GM19397 (cell line): ENCODE data around the gene RPS19.
"Not testable (repeated sequence)": the region's sequence is repeated elsewhere in the genome, so short reads cannot be mapped to it uniquely, and the experiment has no call there.

Experiments
- ATAC-seq: cut with Tn5 transposase; IDR thresholded peaks from one replicate; pipeline ENCODE4 v1.9.1; 2021; ENCODE audit warnings: mild to moderate bottlenecking, moderate library complexity; ENCODE audit not compliant: unreplicated experiment

RPS19 gene

DNA sequence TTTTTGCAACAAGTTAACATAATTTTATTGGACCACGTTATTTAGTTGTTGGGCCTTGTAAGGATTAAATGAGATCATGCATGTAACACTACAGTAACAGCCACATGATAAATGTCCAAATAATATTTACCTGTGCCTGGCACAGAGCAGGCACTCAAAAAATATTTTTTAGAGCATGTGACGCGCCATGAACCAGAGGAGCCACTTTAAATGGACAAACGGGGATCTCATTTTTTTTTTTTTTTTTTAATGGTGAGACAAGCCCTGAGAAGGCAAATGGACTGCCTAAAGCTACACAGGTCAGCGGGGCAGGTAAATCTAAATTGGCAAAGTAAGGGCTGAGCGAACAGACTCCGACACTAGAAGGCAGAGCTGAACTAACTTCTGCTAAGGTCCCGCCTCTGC, 840 bp upstream of the RPS19 start:
- ATAC-seq = no peak

DNA sequence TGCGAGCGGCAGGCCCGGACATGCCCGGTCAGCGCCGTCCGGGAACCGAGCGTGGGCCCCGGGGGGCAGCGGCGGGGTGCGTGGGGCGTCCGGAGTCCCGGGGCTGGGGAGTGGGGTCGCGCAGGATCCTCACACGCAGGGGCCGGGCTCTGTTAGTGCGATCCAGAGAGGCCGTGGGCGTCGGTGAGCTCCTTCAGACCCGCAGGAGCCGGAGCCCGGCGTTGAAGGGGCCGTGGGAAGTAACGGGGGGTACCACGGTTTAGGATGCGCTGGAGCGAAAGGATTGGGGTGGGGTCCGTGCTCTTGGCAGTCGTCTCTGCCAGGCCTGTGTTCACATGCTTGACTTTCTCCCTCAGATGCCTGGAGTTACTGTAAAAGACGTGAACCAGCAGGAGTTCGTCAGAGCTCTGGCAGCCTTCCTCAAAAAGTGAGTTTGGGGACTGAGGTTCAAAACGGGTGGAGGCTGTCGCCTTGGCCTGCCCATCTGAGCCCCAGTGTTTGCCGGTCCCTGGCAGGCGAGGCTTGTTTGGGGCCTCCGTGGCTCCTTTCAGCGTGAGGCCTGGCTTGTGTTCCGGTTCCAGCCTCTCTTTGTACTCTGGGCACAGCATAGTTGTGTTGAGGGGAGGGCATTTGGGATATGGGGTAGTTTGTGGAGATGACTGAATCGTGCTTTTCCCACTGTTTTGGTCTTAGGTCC, 512 bp downstream of the RPS19 start:
- ATAC-seq = peak; percentile 1

DNA sequence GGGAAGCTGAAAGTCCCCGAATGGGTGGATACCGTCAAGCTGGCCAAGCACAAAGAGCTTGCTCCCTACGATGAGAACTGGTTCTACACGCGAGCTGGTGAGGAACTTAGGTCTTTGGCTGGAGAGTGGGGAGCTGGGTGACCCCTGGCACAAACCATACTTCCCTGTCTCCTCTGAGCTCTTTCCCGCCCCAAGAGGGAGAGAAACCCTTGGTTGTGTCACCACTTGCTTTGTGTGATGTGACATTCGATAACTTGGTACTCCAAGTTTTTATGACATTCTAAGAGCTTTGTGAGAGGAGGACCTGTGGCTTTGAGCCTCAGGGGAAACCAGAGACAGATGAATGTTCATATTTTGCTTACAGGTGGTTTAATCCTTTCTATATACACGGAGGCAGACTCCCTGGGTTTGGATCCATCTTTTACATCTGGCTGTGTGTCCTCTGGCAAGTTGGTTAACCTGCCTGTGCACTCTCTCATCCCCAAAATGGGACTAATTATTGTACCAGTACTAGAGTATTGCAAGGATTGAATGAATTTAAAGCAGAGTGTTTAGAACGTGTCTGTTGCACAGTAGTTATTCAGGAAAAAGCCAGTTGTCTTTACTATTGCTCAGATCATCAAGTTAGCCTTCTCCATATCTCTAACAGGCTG, 1.2 kb downstream of the RPS19 start:
- no peak for ATAC-seq

DNA sequence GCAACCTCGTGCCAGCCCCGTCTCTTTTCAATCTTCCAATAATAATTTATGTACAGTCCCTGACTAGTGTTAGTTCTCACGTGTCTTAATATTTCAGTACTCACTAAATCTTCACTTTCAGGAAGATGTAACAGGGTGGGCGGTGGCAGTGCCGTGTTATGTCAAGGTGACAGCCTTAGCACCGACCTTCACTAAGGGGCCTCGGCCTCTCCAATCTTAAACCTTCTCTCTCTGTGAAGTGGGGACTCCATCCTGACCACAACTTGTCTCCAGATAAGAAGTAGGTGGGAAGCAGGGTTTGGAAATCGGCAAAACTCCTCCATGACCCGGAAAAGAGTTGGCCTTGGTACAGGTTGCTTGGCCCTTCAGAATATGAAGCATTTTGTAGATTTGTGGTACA, 1.8 kb downstream of the RPS19 start:
- no peak for ATAC-seq

DNA sequence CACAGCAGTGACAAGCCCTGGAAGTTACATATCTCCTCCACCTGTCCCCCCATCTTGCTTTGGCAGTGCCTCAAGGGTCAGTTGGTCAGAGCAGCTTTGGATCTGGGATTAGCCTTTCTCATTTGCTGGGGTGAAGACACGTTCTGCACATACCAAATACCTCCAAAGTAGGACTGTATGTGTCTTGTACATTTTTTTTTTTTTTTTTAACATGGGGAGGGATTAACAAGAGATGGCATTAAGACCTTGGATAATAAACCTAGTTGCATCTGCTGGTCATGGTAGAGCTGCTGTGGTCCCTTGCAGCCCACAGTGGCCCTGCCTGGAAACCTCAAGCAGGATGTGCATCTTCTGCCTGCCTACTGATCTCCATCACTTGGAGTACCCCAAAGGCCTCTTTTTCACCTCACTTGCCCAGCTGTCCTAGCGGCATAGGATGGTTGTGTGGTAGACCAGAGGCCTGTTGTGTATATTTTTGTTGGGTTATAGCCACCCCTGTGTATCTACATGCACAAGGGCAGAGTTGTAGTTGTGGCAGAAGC, 2.5 kb downstream of the RPS19 start:
- no peak for ATAC-seq

DNA sequence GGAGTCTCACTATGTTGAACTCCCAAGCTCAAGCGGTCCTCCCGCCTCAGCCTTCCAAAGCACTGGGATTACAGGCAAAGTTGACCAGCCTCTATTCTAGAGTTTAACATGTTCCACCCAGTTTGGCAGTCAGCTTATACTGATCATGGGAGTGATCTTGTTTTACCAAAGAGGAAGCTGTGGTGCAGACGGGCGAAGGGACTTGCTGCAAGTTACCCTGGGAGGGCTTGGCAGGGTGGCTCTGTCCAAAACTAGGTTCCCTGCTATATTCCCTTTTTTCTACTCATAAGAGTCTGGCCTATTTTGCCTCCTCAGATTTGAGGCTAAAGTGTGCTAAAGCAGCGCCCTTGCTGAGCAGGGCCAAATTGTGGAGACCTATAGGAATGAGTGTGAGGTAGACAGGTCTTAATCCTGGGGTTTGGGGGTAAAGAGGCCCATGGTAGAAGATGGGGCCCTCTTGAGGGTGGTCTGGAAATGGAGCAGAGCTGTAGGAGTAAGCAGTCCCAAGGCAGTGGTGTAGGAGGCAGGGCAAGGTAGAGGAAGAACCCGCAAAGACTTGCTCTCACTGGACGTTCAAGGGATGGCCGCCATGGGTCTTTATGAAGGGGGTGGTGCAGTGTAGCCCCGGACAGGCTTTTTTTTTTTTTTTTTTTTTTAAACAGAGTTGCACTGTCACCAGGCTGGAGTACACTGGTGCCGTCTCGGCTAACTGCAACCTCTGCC, 3.3 kb downstream of the RPS19 start:
- no peak for ATAC-seq

DNA sequence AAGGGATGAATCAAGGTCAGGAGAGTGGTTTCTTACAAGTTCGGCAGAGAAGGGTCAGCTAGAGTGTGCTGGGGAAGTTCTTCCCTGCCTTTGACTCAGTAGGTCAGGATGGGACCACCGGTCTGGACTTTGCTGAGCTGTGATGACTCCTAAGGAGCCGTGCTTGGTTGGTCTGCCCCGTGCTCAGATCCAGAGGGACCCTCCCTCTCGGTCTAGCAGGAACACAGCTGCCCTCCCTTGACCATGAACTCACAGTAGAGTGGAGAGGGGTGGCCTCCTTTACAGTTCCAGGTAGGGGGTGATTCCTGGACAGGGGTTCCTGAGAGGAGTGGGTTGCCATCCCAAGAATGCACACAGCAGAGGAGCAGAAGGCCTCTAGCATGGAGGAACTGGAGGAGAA, 4.3 kb downstream of the RPS19 start:
- ATAC-seq = no peak

DNA sequence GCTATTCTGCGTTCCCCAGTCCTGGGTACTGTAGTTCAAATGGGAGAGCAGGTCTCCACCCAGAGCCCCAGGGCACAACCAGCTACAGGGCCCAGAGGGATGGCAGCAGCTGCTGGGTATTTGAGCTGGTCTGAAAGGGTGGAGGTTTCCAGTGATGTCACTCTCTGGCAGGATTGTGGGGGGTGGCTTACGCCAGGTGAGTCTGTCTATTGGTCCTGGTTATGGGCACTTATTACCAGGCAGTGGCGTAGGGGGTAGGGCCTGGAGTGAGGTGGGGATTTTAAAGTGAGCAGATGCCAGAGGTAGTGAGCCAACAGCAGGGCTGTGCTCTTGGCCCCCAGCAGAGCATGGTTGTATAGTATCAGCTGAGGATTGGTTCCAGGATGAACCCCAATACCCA, 6.2 kb downstream of the RPS19 start:
- ATAC-seq = no peak

DNA sequence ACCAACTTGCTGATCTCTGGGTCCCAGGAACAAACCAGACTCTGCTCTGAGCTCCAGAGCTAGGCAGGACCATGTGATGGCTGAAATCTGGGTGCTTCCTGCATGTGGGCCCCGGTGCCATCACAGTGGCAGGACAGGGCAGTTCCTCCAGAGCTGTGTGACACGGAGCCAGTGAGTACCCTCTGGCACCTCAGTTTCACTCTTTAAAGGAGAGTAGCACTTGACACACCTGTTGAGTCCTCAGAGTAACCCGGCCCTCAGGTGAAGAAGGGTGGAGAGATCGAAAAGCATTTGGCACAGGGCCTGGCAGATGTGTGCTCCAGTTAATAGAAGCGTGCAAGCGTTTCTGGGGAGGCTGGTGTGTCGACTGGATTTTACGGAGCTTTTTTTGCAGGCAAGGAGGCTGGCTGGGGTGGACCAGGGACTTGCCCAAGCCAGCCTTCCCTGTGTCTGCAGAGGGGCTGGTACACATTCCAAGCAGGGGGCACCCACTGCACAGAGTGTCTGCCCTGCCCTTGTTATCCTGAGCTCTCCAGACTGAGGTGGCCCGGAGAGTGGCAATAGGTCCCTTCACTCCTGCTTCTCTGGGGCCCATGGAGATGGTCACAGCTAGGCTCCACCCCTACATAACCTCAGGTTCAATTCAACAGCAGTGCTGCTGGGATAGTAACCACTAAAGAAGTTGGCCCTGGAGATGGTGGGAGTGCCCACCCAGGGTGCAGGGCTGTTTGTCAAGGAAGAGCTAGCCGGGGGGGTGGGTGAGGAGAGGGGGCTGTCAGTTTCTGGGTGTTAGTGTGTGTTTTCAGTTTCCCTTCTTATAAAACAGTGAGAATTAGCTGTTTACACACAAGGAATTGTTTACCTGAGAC, 8.3 kb downstream of the RPS19 start:
- ATAC-seq = no peak

DNA sequence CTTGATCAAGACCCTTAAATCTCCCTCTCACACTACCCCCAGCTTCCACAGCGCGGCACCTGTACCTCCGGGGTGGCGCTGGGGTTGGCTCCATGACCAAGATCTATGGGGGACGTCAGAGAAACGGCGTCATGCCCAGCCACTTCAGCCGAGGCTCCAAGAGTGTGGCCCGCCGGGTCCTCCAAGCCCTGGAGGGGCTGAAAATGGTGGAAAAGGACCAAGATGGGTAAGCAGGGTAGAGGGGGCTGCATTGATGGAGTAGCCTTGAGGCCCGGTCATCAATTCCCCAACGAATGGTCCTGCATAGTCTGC, 8.9 kb downstream of the RPS19 start:
- ATAC-seq = no peak

DNA sequence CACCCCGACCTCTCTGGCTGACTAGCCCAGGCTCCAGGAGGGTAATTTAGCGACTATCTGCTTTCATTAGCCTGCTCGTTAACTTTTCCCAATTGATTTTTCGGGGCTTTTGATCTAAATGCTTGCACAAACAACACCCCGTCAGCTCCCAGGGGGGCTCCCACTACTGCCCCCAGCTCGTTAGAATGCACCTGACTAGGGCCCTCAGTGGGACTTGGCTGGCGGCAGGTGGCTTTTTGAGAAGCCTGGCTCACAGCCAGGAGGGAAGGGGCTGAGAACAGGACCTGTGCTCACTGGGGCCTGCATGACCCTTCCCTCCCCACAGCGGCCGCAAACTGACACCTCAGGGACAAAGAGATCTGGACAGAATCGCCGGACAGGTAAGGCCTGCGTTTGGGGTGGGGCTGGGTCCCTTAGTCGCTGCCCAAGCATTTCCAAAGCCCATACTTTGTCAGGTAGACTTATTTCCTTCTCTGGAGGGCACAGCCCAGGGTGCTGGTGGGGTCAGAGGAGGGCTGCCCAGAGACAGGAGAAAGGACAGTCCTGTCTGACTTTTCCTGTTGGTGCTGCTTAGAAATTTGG, 9.4 kb downstream of the RPS19 start:
- no peak for ATAC-seq

DNA sequence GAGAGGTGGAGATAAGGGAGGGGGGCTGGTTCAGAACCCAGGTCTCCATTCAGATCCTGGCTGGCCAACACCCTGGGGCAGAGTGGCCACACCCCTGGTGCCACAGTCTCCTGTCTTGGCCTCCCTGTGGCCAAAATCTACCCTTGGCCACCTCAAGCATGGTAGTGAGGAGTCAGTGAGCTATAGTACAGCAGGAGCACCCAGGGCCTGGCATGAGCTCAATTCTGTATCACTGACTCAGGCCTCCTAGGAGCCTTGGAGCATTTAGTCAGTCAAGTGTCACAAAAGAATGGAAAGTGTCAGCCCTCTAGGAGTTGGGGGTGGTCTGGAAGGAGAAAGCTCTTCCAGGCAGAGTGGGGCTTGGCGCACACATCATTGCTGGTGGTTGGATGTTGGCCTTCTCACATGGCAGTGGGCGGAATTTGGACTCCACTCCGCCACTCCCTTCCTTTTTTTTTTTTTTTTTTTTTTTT, 10.4 kb downstream of the RPS19 start:
- no peak for ATAC-seq

DNA sequence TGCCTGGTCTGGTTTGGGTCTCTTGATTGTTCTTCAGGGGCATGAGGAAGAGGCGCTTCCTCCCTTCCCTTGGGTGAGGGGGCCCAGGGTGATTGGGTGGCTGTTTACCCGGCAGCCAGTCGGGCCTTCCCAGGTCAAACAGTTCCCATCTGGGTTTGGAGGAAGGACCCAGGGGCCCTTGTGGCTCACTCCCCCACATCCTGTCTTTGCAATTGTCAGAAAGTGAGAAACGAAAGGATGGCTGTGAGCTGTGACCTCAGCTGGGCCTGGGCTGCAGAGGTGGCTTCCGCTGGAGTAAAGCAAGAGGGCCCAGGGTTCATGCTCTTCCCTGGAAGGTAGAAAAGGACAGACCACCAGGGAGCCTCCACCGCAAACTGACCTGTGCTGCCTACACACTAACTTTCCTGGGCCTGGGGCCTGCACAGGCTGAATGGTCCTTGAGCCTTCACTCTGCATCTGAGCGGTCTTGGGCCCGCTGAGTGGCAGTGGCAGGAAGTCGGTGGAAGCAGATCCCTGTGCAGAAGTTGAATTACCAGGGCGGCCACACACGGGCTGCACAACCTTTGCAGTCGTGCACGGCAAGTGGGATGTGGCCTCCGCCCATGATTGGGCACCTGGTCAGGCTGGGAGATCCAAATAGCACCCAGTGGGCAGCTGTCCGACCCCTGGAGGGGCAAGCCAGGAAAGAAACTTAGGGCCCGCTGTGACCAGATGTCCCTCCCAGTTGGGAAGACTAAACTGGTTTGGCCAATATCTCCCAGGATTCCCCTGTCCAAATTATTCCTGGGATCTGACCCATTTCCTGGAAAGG, 11.7 kb downstream of the RPS19 start:
- ATAC-seq = peak; percentile 48

DNA sequence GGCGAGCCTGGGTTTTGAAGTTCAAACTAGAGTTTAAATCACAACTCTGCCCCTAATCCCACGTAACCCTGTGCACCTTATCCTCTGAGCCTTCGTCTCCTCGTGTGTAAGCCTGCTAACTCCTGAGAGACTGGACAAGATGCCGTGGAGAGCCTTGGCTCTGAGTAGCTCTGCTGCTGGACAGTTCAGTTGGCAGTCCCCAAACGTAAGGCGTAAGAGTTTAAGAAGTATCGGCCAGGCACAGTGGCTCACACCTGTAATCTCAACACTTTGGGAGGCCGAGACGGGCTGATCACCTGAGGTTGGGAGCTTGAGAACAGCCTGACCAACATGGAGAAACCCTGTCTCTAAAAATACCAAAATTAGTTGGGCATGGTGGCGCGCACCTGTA, 12.3 kb downstream of the RPS19 start:
- ATAC-seq = no peak

DNA sequence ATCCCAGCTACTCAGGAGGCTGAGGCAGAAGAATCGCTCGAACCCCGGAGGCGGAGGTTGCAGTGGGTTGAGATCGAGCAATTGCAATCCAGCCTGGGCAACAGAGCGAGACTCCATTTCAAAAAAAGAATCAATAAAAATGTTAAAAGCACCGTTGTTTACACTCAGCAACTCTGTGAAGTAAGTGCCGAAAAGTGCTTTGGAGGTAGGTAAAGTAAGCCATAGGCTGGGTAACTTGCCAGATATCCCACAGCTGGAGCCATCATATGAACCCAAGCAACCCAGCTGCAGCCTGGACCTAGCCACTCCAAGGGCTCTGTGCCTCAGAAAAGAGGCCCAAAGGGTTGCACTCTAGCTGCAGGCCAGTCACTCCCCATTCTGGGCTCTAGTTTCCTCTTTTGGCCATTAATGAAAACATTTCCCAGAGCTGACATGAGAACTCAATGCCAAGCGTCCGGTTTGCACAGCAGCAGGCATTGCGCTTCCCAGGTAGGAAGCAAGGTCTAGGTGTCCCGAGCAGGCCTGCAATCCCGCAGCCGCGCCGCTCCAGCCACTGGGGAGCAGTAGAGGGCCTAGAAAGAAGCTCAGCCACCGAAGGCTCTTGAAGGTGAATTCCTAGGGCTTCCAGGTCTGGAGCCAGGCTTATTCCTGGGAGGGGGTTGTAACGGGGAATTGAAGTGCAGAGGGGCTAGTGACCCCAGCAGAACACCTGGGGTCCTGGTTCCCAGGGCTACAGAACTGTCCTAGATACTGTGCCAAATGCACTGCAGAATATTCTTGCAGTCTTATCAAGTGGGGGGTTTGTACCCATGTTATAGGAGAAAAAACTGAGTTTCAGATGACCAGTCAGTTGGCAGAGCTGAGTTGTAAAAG, 13.0 kb downstream of the RPS19 start:
- ATAC-seq = no peak

DNA sequence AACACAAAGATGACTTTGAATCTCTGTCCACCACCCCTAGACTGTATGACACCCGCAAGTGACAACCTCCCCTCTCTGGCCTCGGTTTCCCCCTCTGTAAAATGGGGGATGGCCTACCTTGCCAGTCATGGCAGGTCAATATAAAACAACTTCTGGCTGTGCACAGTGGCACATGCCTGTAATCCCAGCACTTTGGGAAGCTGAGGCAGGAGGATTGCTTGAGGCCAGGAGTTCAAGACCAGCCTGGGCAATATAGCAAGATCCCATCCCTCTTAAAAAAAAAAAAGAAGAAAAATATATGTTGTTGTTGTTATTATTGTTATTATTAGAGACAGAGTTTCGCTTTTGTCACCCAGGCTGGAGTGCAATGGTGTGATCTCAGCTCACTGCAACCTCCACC, 15.9 kb downstream of the RPS19 start:
- not testable (repeated sequence) for ATAC-seq

DNA sequence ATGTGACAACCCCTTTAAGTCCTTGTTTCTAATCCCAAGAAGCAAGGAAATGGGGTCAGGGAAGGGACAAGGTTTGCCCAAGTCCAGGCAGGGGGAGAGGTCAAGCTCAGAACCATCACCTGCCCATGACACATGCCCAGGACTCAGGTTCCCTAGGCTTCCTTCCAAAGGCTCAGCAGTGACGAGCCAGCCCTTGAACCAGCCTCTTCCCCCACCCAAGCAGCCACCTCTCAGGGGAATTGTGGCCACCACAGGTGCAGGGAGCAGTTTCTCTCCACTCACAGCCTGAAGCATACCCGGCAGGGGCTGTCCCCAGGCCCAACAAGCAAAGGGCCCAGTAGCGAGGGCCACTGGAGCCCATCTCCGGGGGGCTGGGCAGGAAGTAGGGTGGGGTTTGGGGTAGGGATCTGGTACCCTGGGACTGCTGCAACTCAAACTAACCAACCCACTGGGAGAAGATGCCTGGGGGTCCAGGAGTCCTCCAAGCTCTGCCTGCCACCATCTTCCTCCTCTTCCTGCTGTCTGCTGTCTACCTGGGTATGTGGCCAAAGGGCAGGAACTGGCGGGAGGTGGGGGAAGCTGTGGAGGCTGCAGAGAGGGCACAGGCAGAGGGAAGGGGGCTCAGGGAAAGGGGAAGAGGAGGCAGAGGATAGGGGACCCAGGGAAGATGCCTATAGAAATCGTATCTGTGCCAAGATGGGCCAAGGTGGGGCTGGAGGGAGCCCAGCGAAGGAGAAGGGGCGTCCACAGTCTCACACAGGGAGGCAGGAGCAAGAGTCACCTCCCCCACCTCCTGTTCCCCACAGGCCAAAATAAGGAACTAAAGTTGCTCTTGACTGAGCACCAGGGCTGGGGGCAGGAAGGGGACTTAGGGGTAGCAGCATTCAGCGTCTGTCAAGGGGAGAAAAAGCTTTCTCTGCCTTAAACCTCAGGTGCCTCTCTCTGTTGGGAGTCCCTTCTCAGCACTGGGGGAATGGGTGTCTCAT, 17.1 kb downstream of the RPS19 start, which contains the start of gene CD79A:
Gene CD79A, plus strand, starts transcription at position 433 of the 986 bp plus-strand sequence. Its CDS starts 26 bp downstream, at position 459.
- ATAC-seq = peak; percentile 75
